Upper lobe of left lung (tissue), 6 donors: ENCODE results near the gene TNFRSF21. TPM values are rescaled to one million over a fixed set of nuclear protein-coding genes. Genes with fewer than 3 reads are reported as not detected.
"Not testable (repeated sequence)": the region's sequence is repeated elsewhere in the genome, so short reads cannot be mapped to it uniquely, and the experiment has no call there.

ENCODE experiments used
- ATAC-seq, 2 donors: fragments of 200-7000 bp; cut with Tn5 transposase; one replicate each; pipeline ENCODE4 v1.9.1; 2022; ENCODE audit warnings: mild to moderate bottlenecking in 2 of 2, moderate library complexity in 2 of 2; ENCODE audit not compliant: low FRiP score in 2 of 2
- DNase-seq, 2 donors: peaks; one replicate each; pipeline ENCODE4 v3.0.0-alpha.2; 2019 to 2020
- H3K27ac ChIP-seq, 4 donors: fragments of 200-600 bp; sonication (generic); one replicate each; pipeline ENCODE4 v1.5.1; 2016 to 2019
- H3K27me3 ChIP-seq, 4 donors: fragments of 200-600 bp; sonication (generic); one replicate each; pipeline ENCODE4 v1.5.1; 2017 to 2019
- H3K36me3 ChIP-seq, 4 donors: fragments of 200-600 bp; sonication (generic); one replicate each; pipeline ENCODE4 v1.5.1; 2016 to 2019
- H3K4me1 ChIP-seq, 4 donors: fragments of 200-600 bp; sonication (generic); one replicate each; pipeline ENCODE4 v1.5.1; 2018 to 2019
- H3K4me3 ChIP-seq, 4 donors: fragments of 200-600 bp; sonication (generic); one replicate each; pipeline ENCODE4 v1.5.1; 2017 to 2019; ENCODE audit warnings: mild to moderate bottlenecking in 2 of 4, moderate library complexity in 1 of 4
- H3K9me3 ChIP-seq, 4 donors: fragments of 200-600 bp; sonication (generic); one replicate each; pipeline ENCODE4 v1.5.1; 2018 to 2019
- CTCF ChIP-seq, 6 experiments: fragments of 450-650 bp in 4 of 6; fragments of 200-600 bp in 2 of 6; sonication (generic) in 2 of 6; IDR thresholded peaks; one replicate each; pipeline ENCODE4 v1.5.1; 2016 to 2019; ENCODE audit warnings: antibody characterized with exemption in 6 of 6
- EP300 ChIP-seq, 4 donors: sonication (generic); formaldehyde crosslinking; IDR thresholded peaks; one replicate each; pipeline ENCODE4 v1.5.1; 2017; ENCODE audit warnings: antibody characterized with exemption in 4 of 4, control low read depth in 2 of 4
- POLR2A ChIP-seq, 4 donors: fragments of 450-650 bp; IDR thresholded peaks; one replicate each; pipeline ENCODE4 v1.5.1; 2016 to 2017; ENCODE audit warnings: antibody characterized with exemption in 4 of 4, mild to moderate bottlenecking in 2 of 4
- POLR2AphosphoS5 ChIP-seq, 2 donors: sonication (generic); formaldehyde crosslinking; IDR thresholded peaks; one replicate each; pipeline ENCODE4 v1.5.1; 2017; ENCODE audit warnings: antibody characterized with exemption in 2 of 2
- WGBS, 2 donors: methylation state at CpG; one replicate each; pipeline ENCODE4 v1.1.5; 2017 to 2018; 5-methylcytosine and 5-hydroxymethylcytosine counted together
- total RNA-seq, 6 donors: library from RNA; depleted of rRNA in 4 of 6; stranded (reverse); fragments of >200 nt in 4 of 6; gene quantifications; one replicate each; pipeline versions ENCODE4 v1.1.0 to v1.2.1, GENCODE V29; 2016 to 2021
- donor health status: DM: no; HTN: no; CAD: no; lungs with moderate emphysema.
- donor health status: DM: no; HTN: yes; CAD: no; lungs with severe emphysema.

The TNFRSF21 gene
- total RNA-seq, 6 donors from 2014 or later: 11.7 to 56.1 (median 20.6) TPM

- ATAC-seq: no peak
- Histone ChIP-seq H3K4me3 (no peak overlapping the region), H3K27me3 (no peaks in the 10 kb centered on the region), H3K9me3 (no peaks in the 10 kb centered on the region), H3K36me3 (no peaks in the 10 kb centered on the region), H3K27ac (no peak overlapping the region), H3K4me1 (peaks cover 0 to 4% (median 0%) of the 10 kb centered on the region in 4 donors)
- no peak for DNase-seq
- TF ChIP-seq POLR2AphosphoS5 (IDR thresholded peaks at IDR 0.05): no peak
- no peak for TF ChIP-seq CTCF (IDR thresholded peaks at IDR 0.05)
- no peak for TF ChIP-seq POLR2A (IDR thresholded peaks at IDR 0.05)
- TF ChIP-seq EP300 (IDR thresholded peaks at IDR 0.05): no peak
- 92 to 94% methylated on average over 2 of the region's 2 CpGs for WGBS, 2 donors
Observed at GRCh38 chr6:47337519-47337918, 27.8 kb upstream of the TNFRSF21 start.

GRCh38 chr6:47336334-47336733 lies 26.6 kb upstream of the TNFRSF21 start:
- no peaks in the 10 kb centered on the region for H3K9me3 ChIP-seq
- TF ChIP-seq POLR2A (IDR thresholded peaks at IDR 0.05) (no peak), POLR2AphosphoS5 (IDR thresholded peaks at IDR 0.05) (no peak), EP300 (IDR thresholded peaks at IDR 0.05) (no peak), CTCF (IDR thresholded peaks at IDR 0.05) (no peak)
- no peak for DNase-seq
- no peaks in the 10 kb centered on the region for H3K27me3 ChIP-seq
- H3K36me3 ChIP-seq: no peaks in the 10 kb centered on the region
- ATAC-seq: no peak
- H3K4me1 ChIP-seq: peaks cover 0 to 4% (median 0%) of the 10 kb centered on the region in 4 donors
- H3K27ac ChIP-seq: no peak overlapping the region
- H3K4me3 ChIP-seq: no peak overlapping the region

GRCh38 chr6:47335466-47335865 lies 25.8 kb upstream of the TNFRSF21 start:
- DNase-seq: no peak

GRCh38 chr6:47334334-47334733 lies 24.6 kb upstream of the TNFRSF21 start:
- Histone ChIP-seq H3K27ac (no peak overlapping the region), H3K27me3 (no peaks in the 10 kb centered on the region), H3K9me3 (no peaks in the 10 kb centered on the region), H3K4me3 (no peak overlapping the region), H3K4me1 (peaks cover 0 to 4% (median 0%) of the 10 kb centered on the region in 4 donors), H3K36me3 (no peaks in the 10 kb centered on the region)
- ATAC-seq (no peak), DNase-seq (no peak)
- no peak for TF ChIP-seq POLR2A (IDR thresholded peaks at IDR 0.05)
- no peak for TF ChIP-seq POLR2AphosphoS5 (IDR thresholded peaks at IDR 0.05)
- no peak for TF ChIP-seq EP300 (IDR thresholded peaks at IDR 0.05)
- TF ChIP-seq CTCF (IDR thresholded peaks at IDR 0.05): no peak

More at GRCh38 chr6:47335466-47335865, 25.8 kb upstream of the TNFRSF21 start:
- Histone ChIP-seq H3K27ac (no peak overlapping the region), H3K4me1 (peaks cover 0 to 4% (median 0%) of the 10 kb centered on the region in 4 donors), H3K4me3 (no peak overlapping the region), H3K36me3 (no peaks in the 10 kb centered on the region), H3K9me3 (no peaks in the 10 kb centered on the region), H3K27me3 (no peaks in the 10 kb centered on the region)
- TF ChIP-seq POLR2AphosphoS5 (IDR thresholded peaks at IDR 0.05) (no peak), POLR2A (IDR thresholded peaks at IDR 0.05) (no peak), CTCF (IDR thresholded peaks at IDR 0.05) (no peak), EP300 (IDR thresholded peaks at IDR 0.05) (no peak)
- WGBS, 2 donors: 13 to 38% methylated on average over 6 of the region's 6 CpGs
- ATAC-seq: peak in 1 of 2 donors; percentile 61

GRCh38 chr6:47328606-47329005 lies 18.9 kb upstream of the TNFRSF21 start:
- not testable (repeated sequence) for DNase-seq, H3K27me3 ChIP-seq, H3K36me3 ChIP-seq, H3K9me3 ChIP-seq, H3K4me3 ChIP-seq, H3K27ac ChIP-seq, H3K4me1 ChIP-seq, ATAC-seq
- 86 to 89% methylated on average over 3 of the region's 3 CpGs for WGBS, 2 donors

GRCh38 chr6:47328139-47328538 lies 18.4 kb upstream of the TNFRSF21 start:
- H3K4me3 ChIP-seq, H3K27me3 ChIP-seq, ATAC-seq, H3K36me3 ChIP-seq, DNase-seq, H3K9me3 ChIP-seq, H3K4me1 ChIP-seq, H3K27ac ChIP-seq: not testable (repeated sequence)
- 57 to 69% methylated on average over 2 to 4 of the region's 4 CpGs for WGBS, 2 donors
